ENCODE data around the gene LRRN2.
"Not testable (repeated sequence)": the region's sequence is repeated elsewhere in the genome, so short reads cannot be mapped to it uniquely, and the experiment has no call there.

LRRN2 gene

GRCh38 chr1:204634260-204634910 lies 51.2 kb downstream of the LRRN2 start:
- Mint-ChIP-seq H3K9me3 (no peaks in the 10 kb centered on the region), H3K27ac (peak overlapping the region in 1 of 3 experiments; percentile 48), H3K27me3 (ENCODE audit: low read depth) (peaks cover 21% of the 10 kb centered on the region)

GRCh38 chr1:204633665-204634064 lies 51.9 kb downstream of the LRRN2 start:
- peak overlapping the region in 1 of 3 experiments; percentile 48 for H3K27ac Mint-ChIP-seq
- no peak for TF ChIP-seq CTCF (IDR thresholded peaks at IDR 0.05; ENCODE audit: unreplicated experiment in 3 of 3)
- H3K4me3 Mint-ChIP-seq, result no peak overlapping the region
- peaks cover 49% of the 10 kb centered on the region for H3K4me1 Mint-ChIP-seq
- H3K27me3 Mint-ChIP-seq (ENCODE audit: low read depth), result peaks cover 21% of the 10 kb centered on the region
- H3K9me3 Mint-ChIP-seq, result no peaks in the 10 kb centered on the region
- H3K36me3 Mint-ChIP-seq (ENCODE audit: low read depth), result peaks cover 10% of the 10 kb centered on the region

More at GRCh38 chr1:204634260-204634910, 51.2 kb downstream of the LRRN2 start:
- no peak for TF ChIP-seq CTCF (IDR thresholded peaks at IDR 0.05; ENCODE audit: unreplicated experiment in 3 of 3)
- Mint-ChIP-seq H3K4me3 (no peak overlapping the region), H3K4me1 (peaks cover 48% of the 10 kb centered on the region), H3K36me3 (ENCODE audit: low read depth) (peaks cover 7% of the 10 kb centered on the region)

- H3K36me3 Mint-ChIP-seq (ENCODE audit: low read depth), result peaks cover 10% of the 10 kb centered on the region
- TF ChIP-seq CTCF (IDR thresholded peaks at IDR 0.05; ENCODE audit: unreplicated experiment in 3 of 3), result no peak
- peak overlapping the region; percentile 50 to 87 (median 82) for H3K27ac Mint-ChIP-seq
- peak overlapping the region in 1 of 3 experiments; percentile 19 for H3K4me3 Mint-ChIP-seq
- H3K9me3 Mint-ChIP-seq, result no peaks in the 10 kb centered on the region
- H3K4me1 Mint-ChIP-seq, result peaks cover 46% of the 10 kb centered on the region
- H3K27me3 Mint-ChIP-seq (ENCODE audit: low read depth), result peaks cover 20% of the 10 kb centered on the region
These were observed 55.2 kb downstream of the LRRN2 start for GRCh38 chr1:204630132-204630905.

GRCh38 chr1:204629459-204629858 lies 56.1 kb downstream of the LRRN2 start:
- not testable (repeated sequence) for H3K4me3 Mint-ChIP-seq; H3K36me3 Mint-ChIP-seq (ENCODE audit: low read depth); H3K9me3 Mint-ChIP-seq
- peaks cover 20% of the 10 kb centered on the region for H3K27me3 Mint-ChIP-seq (ENCODE audit: low read depth)
- peaks cover 53% of the 10 kb centered on the region for H3K4me1 Mint-ChIP-seq
- peak overlapping the region in 2 of 3 experiments; percentile 50 to 87 for H3K27ac Mint-ChIP-seq

- Mint-ChIP-seq H3K9me3 (no peaks in the 10 kb centered on the region), H3K36me3 (ENCODE audit: low read depth) (peaks cover 10% of the 10 kb centered on the region), H3K4me1 (peaks cover 48% of the 10 kb centered on the region), H3K4me3 (no peak overlapping the region), H3K27ac (no peak overlapping the region), H3K27me3 (ENCODE audit: low read depth) (peaks cover 14% of the 10 kb centered on the region)
- no peak for TF ChIP-seq CTCF (IDR thresholded peaks at IDR 0.05; ENCODE audit: unreplicated experiment in 3 of 3)
These were observed 56.7 kb downstream of the LRRN2 start for GRCh38 chr1:204628868-204629267.

GRCh38 chr1:204627436-204627835 lies 58.1 kb downstream of the LRRN2 start:
- peaks cover 11% of the 10 kb centered on the region for H3K27me3 Mint-ChIP-seq (ENCODE audit: low read depth)
- peaks cover 55% of the 10 kb centered on the region for H3K4me1 Mint-ChIP-seq
- TF ChIP-seq CTCF (IDR thresholded peaks at IDR 0.05; ENCODE audit: unreplicated experiment in 3 of 3), result no peak
- H3K9me3 Mint-ChIP-seq, result no peaks in the 10 kb centered on the region
- H3K36me3 Mint-ChIP-seq (ENCODE audit: low read depth), result peaks cover 10% of the 10 kb centered on the region
- no peak overlapping the region for H3K27ac Mint-ChIP-seq
- H3K4me3 Mint-ChIP-seq, result no peak overlapping the region

Measured in nephron (organoid).